H54 (cell line): ENCODE results near the gene ZNF831.

Source experiments
- DNase-seq: peaks from one replicate; pipeline ENCODE4 v3.0.0; 2011; ENCODE audit warnings: low spot score, mixed read lengths; ENCODE audit not compliant: insufficient read length
- FAIRE-seq: peaks from 3 replicates; lab custom pipeline; 2011; peaks lifted over from hg19 to GRCh38; lab: Jason Lieb, UNC
- POLR2A ChIP-seq: IDR thresholded peaks from 2 replicates; pipeline ENCODE4 v1.6.1; 2011; ENCODE audit warnings: low read depth, mild to moderate bottlenecking, low read length

The ZNF831 gene

DNA sequence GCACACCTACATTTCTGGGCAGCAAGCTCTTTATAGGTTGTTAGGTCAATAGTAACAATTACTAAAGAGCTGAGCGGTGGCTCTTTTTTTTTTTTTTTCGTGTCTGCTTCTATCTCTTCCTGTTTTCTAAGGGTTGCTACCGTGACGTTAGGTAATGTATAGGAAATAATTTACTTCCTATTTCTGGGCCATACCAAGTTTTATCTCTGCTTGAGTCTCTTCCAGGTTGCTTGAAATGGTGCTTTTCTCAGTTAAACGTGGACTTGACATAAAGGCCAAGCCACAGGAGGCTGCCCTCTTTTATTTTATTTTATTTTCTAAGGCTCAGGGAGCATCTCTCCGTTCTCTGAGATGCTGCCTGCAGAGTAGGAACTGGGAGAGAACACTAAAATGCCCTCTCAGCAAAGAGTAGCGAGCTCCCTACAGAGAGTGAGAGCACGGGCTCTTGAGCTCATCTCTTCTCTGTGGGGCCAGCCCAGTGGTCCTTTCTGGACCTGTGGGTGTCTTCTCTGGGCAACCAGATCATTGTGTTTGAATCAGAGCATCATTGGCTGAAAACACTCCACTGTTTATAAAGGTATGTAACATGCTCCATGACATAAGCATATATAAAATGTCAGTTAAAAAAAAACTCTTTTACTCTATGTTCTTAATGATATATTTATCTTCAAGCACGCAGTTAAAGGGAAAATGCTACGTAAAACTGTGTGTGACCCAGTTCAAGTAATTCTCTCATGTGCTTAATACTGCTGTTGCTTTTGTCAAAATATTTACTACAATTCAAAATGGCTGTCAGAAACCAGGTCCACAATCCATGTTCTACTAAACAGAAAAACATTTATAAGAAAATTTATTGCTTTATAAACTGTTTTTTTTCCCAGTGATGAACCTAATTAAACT, at the start of gene ZNF831:
Gene ZNF831 (plus strand): TSS at position 191 of the 900 bp plus-strand sequence. CDS start 27,199 bp downstream, outside the sequence.
- TF ChIP-seq POLR2A: no peak
- FAIRE-seq (no peak), DNase-seq (no peak)

DNA sequence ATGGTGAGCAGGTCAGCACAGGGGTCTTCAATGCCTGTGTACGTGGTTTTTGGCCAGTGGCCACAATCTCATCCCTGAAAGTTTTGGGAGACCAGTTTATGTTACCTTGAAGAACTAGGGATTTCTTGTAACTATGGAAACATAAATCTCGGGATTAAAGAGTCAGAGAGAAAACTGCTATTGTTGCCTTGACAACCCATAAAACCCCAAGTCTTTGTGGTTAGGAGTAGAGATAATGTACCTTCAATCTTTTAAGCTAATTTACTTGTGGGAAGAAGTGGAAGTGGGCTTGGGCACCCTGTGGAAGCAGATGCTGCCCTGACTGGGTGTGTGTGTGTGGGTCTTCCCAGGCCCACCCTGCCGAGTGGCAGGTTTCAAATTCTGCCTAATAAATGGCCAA, 46.1 kb upstream of the ZNF831 start:
- no peak for TF ChIP-seq POLR2A
- DNase-seq: no peak
- FAIRE-seq: no peak

DNA sequence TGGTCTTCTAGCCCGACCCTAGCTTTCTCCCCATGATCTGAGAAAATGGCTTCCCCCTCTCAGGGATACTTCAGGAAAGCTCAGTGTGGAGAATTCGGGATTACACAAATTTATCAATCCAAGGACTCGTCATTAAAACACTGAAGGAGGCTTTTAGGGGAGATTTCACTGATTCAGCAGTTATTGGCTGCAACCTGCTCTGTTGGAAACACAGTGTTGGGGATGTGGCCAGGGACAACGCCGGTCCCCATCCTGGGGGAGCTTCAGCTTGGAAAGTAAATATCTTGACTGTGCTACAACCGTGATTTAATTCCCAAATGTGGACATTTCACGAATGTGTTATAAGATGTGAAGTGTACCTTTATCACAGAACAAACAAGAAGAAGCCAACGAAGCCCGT, 44.8 kb upstream of the ZNF831 start:
- DNase-seq (no peak), FAIRE-seq (no peak)

DNA sequence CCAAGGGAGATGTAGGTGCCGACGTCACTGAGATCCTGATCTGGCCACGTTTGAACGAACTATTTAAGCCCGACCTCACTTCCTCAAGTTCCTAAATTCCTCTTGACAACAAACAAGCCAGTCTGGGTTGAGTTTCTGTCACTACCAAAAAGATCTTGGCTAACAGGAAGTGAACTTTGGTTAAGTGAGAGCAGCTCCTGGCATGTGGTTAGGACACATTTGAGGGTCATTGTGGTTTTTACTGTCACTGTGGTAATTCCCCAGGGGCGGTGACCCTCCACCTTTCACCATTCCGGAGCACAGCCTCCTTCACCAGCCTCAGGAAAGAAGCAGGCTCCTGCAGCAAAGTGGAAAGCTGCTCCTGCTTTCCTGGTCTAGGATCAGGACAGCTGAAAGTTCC, 43.1 kb upstream of the ZNF831 start:
- FAIRE-seq (no peak), DNase-seq (no peak)
- no peak for TF ChIP-seq POLR2A

More for the DNA sequence above, 44.8 kb upstream of the ZNF831 start:
- TF ChIP-seq POLR2A: no peak

DNA sequence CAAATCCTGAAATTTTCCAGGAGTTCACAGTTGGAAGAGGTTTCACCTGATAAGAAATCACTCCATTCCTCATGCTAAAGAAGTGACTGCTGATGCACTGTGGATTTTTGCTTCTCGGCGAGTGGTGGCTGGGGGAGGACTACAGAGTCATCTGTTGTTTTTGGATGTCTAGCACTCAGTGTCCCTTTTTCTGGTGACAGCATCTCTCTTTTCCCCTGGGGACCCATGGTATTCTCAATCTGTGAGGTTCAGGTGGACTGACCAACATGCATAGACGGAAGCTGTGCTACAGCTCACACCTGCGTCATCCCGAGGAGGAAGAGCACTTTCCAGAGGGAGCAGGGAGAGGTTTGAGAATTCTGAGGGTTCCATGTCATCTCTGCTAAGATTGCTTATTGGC, 42.7 kb upstream of the ZNF831 start:
- FAIRE-seq: no peak
- DNase-seq: no peak
- no peak for TF ChIP-seq POLR2A

DNA sequence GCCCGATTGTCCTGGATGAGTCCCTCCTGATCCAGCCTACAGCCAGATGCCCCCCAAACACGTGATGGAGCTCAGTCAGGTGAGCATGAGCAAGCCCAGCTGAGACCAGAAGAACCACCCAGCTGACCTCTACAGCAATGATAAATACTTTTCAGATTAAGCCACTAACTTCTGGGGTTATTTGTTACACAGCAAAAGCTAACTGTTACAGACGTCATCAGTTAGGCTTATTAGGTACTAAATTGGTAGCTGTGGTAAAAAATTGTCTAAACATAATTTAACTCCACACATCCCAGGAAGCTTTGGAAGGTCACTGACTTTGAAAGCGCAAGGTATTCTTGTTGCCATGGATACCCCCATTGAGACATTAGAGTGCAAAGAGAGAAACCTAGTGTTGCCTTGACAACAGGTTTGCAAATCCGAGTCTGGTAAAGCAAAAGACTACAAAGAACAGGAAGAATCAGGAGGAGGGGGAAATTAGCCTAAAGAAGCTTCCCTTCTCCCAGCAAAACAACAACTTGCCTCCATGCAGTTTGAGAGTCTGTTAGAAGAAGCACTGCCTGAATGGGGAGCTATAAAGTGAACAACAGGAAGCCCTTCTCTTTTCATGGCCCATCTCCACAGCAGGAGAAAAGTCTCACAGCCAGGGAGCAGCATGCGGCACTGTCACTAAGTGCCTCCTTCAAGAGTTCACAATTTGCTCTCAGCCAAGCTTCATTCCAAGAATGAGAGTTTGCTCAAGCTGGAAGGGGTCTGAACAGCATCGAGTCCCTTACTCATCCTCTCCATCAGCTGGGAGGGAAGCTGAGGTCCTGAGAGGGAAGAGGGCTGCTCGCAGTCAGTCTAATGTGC, 41.7 kb upstream of the ZNF831 start:
- TF ChIP-seq POLR2A: no peak
- DNase-seq (no peak), FAIRE-seq (no peak)

DNA sequence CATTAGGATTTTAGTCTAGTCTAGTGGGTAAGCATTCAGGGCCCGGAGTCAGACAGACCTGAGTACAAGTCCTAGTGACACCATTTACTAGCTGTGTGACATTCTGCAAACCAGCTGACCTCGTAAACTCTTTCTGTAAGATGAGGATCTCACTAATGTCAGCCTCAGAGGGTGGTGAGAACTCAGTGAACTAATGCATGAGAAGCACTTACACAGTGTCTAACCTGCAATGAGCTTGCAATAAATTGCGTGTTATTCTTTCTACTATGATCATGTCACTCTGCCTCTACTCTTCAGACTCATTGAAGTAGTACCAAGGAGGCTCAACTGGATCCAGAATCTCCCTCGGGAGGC, 41.1 kb upstream of the ZNF831 start:
- TF ChIP-seq POLR2A: no peak
- DNase-seq (no peak), FAIRE-seq (no peak)

DNA sequence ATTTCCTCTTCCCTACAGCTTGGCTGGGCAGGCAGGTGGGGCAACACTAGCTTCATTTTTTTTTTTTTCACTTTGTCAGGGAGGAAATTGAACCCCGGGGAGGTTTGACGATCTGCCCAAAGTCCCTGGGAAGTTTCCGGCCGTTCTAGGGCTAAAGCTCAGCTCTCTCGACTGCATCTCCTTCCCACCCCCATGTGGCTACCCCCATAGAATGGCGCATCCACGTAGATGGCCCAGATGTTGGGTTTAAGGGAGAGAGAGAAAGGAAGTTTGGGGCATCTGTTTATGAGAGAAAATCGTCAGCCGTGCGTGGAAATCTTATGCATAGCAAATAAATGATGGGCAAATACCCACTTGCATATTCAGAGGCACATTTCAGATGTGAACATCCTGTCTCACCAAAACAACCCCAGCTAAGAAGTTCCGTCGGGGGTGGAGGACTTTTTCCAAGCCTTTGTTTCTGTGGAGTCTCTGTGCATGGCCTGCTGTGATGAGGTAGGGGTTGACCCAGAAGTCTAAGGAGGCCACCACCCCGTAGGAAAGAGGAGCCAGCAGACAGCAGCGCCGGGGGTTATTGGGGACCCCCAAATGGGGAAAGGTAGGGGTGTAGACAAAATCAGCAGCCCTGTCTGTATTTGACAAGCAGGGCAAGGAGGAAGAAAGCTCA, 40.5 kb upstream of the ZNF831 start:
- TF ChIP-seq POLR2A: no peak
- FAIRE-seq: no peak
- DNase-seq: no peak

DNA sequence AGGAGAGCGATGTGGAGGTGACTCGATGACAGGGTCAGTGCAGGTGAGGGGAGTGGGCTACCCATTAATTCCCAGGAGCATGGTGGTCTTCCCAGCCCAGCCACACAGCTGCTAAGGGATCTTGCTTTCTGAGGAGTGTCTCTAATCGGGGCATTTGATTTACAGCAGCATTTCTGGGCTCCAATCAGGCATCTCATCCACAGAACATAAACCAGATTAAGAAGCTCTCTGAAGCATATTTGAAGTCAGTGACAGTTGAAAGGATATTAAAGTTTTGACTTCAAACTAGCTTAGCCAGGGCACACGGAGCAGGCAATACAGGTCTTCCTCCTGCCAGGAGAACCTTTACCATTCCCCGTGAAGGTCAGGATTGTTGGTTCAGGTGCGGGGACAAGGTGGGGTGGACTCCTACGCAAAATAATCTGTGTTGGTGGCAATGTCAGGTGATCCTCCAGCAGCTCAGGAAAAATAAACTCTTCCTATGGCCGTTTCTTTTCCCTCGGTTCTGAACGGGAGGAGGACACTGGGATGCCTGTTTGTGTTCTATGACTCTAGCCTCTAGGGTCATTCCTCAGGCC, 39.9 kb upstream of the ZNF831 start:
- FAIRE-seq (no peak), DNase-seq (no peak)
- TF ChIP-seq POLR2A: no peak

DNA sequence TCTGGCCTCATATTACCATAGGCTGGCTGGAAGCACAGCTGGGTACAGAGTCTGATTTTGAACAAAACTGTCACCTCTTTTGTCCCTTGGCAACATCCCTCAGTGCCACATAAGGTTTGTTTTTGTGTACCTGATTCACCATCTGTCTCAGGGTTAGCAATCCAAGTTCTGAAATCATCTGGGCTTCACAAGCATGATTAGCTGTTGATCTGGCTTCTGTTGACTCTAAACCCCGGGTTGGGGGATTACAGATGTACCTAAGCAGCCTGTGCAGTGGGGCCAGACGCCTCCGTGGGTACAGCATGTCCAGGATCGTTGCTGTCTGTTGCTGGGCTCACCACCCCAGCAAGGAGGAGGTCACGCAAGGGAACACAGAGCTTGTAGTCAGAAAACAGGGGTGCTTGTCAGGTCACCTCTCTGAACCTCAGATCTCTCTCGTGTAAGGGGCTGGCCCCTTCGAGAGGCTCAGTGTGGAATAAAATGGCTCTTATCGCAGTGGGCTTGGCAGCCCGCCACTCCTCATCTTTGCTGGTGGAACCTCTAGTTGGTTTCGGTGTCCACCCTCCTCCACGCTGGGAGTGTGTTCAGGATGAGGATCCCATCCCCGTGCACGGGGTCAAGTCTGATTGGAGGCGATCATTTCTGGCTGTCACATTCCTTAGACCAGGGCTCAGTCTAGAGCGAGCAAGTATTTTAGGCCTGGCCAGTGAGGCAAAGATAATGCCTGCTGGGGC, 39.2 kb upstream of the ZNF831 start:
- TF ChIP-seq POLR2A: no peak
- DNase-seq (no peak), FAIRE-seq (no peak)

DNA sequence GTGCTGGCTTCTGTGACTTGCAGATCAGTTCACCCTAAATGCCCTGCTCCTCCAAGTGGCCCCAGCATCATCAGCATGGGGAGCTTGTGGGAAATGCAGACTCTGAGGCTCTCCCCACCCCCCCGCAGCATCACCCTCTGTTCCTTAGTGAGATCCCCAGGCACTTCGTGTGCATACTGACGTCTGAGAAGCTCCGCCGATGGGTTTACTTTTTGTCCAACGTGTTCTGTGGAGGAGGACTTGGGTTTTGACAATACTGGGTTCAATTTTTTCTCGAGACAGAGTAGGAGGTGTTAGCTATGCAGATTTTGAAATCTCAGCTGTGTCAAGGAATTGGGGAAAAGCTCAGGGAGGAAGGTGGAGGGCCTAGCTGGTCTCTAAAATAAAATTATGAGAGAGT, 38.3 kb upstream of the ZNF831 start:
- no peak for FAIRE-seq

DNA sequence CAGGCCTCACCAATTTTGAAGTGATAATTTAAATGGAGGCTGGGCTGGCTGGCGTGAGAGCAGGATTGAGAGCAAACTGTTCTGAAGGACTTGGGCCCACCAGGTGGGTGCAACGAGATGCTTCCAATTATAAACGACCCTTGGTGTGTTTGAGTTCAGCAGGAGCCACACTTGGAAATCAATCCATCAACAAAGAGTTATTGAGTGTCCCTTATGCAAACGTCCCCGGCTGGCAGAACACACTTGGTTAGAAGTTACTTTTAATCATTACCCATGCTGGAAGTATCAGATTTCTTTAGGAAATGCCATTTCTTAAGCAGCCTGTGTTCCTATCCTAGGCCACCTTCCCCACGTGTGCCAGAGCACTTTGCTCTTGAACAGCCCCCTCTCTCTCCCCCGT, 37.8 kb upstream of the ZNF831 start:
- no peak for DNase-seq
- no peak for FAIRE-seq
- TF ChIP-seq POLR2A: no peak

More for the DNA sequence above, 38.3 kb upstream of the ZNF831 start:
- TF ChIP-seq POLR2A: no peak
- DNase-seq: no peak

DNA sequence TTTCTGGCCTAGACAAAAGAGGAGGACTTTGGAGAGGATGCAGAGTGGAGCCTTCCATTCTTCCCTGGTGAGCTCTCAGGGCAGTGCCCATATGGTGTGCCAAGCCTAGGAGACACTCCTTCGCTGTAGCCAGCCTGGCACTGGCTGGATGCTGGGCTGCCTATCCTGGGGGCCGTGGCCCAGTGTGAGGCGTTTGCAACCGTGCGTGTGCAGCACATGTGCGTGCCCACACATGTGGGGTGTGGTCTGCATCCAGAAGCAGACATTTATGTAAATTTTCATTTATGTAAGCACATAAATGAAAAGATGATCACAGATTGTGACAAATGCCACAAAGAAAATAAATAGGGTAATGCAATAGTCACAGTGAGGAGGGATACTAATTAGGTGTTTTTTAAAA, 35.8 kb upstream of the ZNF831 start:
- FAIRE-seq: no peak
- DNase-seq: no peak
- TF ChIP-seq POLR2A: no peak
